Psoas muscle (tissue), 8 donors: ENCODE measurements around the gene SLC38A1. TPM values are rescaled to one million over a fixed set of nuclear protein-coding genes. Genes with fewer than 3 reads are reported as not detected.

Source experiments
- ATAC-seq, 4 donors: fragments of 200-7000 bp; cut with Tn5 transposase; one replicate each; pipeline ENCODE4 v1.9.1; 2020; ENCODE audit warnings: moderate library complexity in 3 of 4, mild to moderate bottlenecking in 2 of 4
- DNase-seq, 2 donors: peaks; one replicate each; pipeline ENCODE4 v3.0.0-alpha.2; 2020
- H3K27ac ChIP-seq: fragments of 200-600 bp; one replicate; pipeline ENCODE4 v1.8.0; 2022
- H3K27me3 ChIP-seq, 3 donors: fragments of 200-600 bp in 1 of 3; one replicate each; pipeline versions ENCODE4 v1.6.1 to v1.8.0; 2013 to 2022; ENCODE audit warnings: low read length in 2 of 3, mild to moderate bottlenecking in 2 of 3, moderate library complexity in 1 of 3; ENCODE audit not compliant: insufficient read depth in 3 of 3
- H3K36me3 ChIP-seq, 2 donors: fragments of 200-600 bp in 1 of 2; one replicate each; pipeline versions ENCODE4 v1.6.1 to v1.8.0; 2013 to 2022; ENCODE audit warnings: low read depth in 1 of 2, mild to moderate bottlenecking in 1 of 2, moderate library complexity in 1 of 2; ENCODE audit not compliant: insufficient read depth in 1 of 2
- H3K4me1 ChIP-seq: fragments of 200-600 bp; one replicate; pipeline ENCODE4 v1.8.0; 2022
- H3K4me3 ChIP-seq: fragments of 200-600 bp; one replicate; pipeline ENCODE4 v1.8.0; 2022; ENCODE audit warnings: mild to moderate bottlenecking
- H3K9me3 ChIP-seq: fragments of 200-600 bp; one replicate; pipeline ENCODE4 v1.8.0; 2022
- CTCF ChIP-seq: fragments of 200-600 bp; IDR thresholded peaks from one replicate; pipeline ENCODE4 v1.8.0; 2022; ENCODE audit warnings: antibody characterized with exemption
- WGBS, 3 donors: extraction: QIAGEN DNeasy Blood & Tissue Kit; methylation state at CpG; one replicate each; pipeline versions ENCODE4 v1.1.6 to v1.1.7; 2013; 5-methylcytosine and 5-hydroxymethylcytosine counted together
- intact Hi-C, 2 donors: fragments of 100-400 bp; cut with DNase I; formaldehyde crosslinking; loops; one replicate each; pipeline versions ENCODE4 v1.11.0 to v1.14.2; 2022
- polyA plus RNA-seq, 3 donors: library from polyadenylated mRNA; stranded (reverse); fragments of 200-250 nt; gene quantifications; one replicate each; pipeline ENCODE4 v1.2.3, GENCODE V29; 2013
- total RNA-seq, 4 donors: library from RNA; stranded (reverse); fragmentation: NEBNext Ultra II Directional in 2 of 4; extraction: Animal tissue kit (Norgen Biotek cat#: 25700) in 2 of 4; gene quantifications; one replicate each; pipeline versions ENCODE4 v1.2.1 to v1.2.4, GENCODE V29; 2021 to 2023
- donor health status: healthy with polysubstance abuse.
- donor health status: DM: no; HTN: no; CAD: no; lungs with moderate emphysema.
- donor health status: Bipolar disorder and iron deficiency.
- donor health status: healthy.
- donor health status: DM: yes; HTN: yes; CAD: no.
- donor health status: DM: no; HTN: no; CAD: no.
- donor health status: DM: no; HTN: no; CAD: no.
- donor health status: DM: yes; HTN: yes; CAD: no.

SLC38A1 gene
- total and polyA plus RNA-seq, 7 donors, result 17.3 to 338 (median 50.6) TPM

- WGBS, 3 donors, result 79 to 86% (median 86%) methylated on average over 4 of the region's 4 CpGs
- DNase-seq (no peak), ATAC-seq (no peak)
- Histone ChIP-seq H3K27ac (no peak overlapping the region), H3K27me3 (no peaks in the 10 kb centered on the region), H3K4me3 (no peak overlapping the region), H3K36me3 (no peaks in the 10 kb centered on the region), H3K4me1 (no peaks in the 10 kb centered on the region), H3K9me3 (peaks cover 2% of the 10 kb centered on the region)
- intact Hi-C loops, result no loop called here
- no peak for TF ChIP-seq CTCF
Measured at GRCh38 chr12:46160981-46161690, 107.7 kb downstream of the SLC38A1 start.

- no peak for TF ChIP-seq CTCF
- ATAC-seq (peak in 3 of 4 donors; percentile 40 to 70 (median 61)), DNase-seq (peak in 1 of 2 donors; percentile 18)
- 47 to 58% (median 53%) methylated on average over 10 of the region's 10 CpGs for WGBS, 3 donors
- no peaks in the 10 kb centered on the region for H3K36me3 ChIP-seq
- H3K4me1 ChIP-seq, result no peaks in the 10 kb centered on the region
- H3K27ac ChIP-seq, result no peak overlapping the region
- H3K27me3 ChIP-seq, result no peaks in the 10 kb centered on the region
- H3K9me3 ChIP-seq, result peaks cover 5% of the 10 kb centered on the region
- intact Hi-C loops, result no loop called here
- no peak overlapping the region for H3K4me3 ChIP-seq
Measured at GRCh38 chr12:46160101-46160980, 108.5 kb downstream of the SLC38A1 start.

- H3K4me3 ChIP-seq, result no peak overlapping the region
- H3K27ac ChIP-seq, result no peak overlapping the region
- TF ChIP-seq CTCF, result no peak
- H3K9me3 ChIP-seq, result peaks cover 5% of the 10 kb centered on the region
- no peaks in the 10 kb centered on the region for H3K27me3 ChIP-seq
- 52 to 68% (median 64%) methylated on average over 2 of the region's 2 CpGs for WGBS, 3 donors
- H3K36me3 ChIP-seq, result no peaks in the 10 kb centered on the region
- ATAC-seq, result no peak
- no peaks in the 10 kb centered on the region for H3K4me1 ChIP-seq
- no peak for DNase-seq
- intact Hi-C loops, result loop anchor here in 1 of 2 donors (10.0 kb wide), 1 partner anchor 145 kb away; no protein-coding TSS in a partner anchor
Measured at GRCh38 chr12:46159309-46159901, 109.4 kb downstream of the SLC38A1 start.

GRCh38 chr12:46158501-46158900 lies 110.3 kb downstream of the SLC38A1 start:
- no peak for TF ChIP-seq CTCF
- no peak for DNase-seq
- intact Hi-C loops, result loop anchor here in 1 of 2 donors (10.0 kb wide), 1 partner anchor 146 kb away; no protein-coding TSS in a partner anchor
- no peaks in the 10 kb centered on the region for H3K4me1 ChIP-seq
- H3K27me3 ChIP-seq, result no peaks in the 10 kb centered on the region
- H3K9me3 ChIP-seq, result peaks cover 5% of the 10 kb centered on the region
- no peaks in the 10 kb centered on the region for H3K36me3 ChIP-seq
- no peak overlapping the region for H3K4me3 ChIP-seq
- no peak for ATAC-seq
- H3K27ac ChIP-seq, result no peak overlapping the region
- WGBS, 3 donors, result 21 to 46% (median 28%) methylated on average over 1 of the region's 1 CpG
